VCaP (cell line): Measurements from ENCODE around the gene KLHL18.

Experiments used
- H3K27ac ChIP-seq: fragments of 450-650 bp; 2 replicates; pipeline ENCODE4 v1.5.1; 2017
- CTCF ChIP-seq: fragments of 450-650 bp; conservative IDR thresholded peaks from 2 replicates; pipeline ENCODE4 v1.5.1; 2017; ENCODE audit warnings: mild to moderate bottlenecking, moderate library complexity

Gene KLHL18

GRCh38 chr3:47293822-47294221 lies 11.1 kb downstream of the KLHL18 start:
- no peak for TF ChIP-seq CTCF

GRCh38 chr3:47294392-47294791 lies 11.6 kb downstream of the KLHL18 start:
- no peak for TF ChIP-seq CTCF
- H3K27ac ChIP-seq = no peak overlapping the region

More at GRCh38 chr3:47293822-47294221, 11.1 kb downstream of the KLHL18 start:
- H3K27ac ChIP-seq = no peak overlapping the region

DNA sequence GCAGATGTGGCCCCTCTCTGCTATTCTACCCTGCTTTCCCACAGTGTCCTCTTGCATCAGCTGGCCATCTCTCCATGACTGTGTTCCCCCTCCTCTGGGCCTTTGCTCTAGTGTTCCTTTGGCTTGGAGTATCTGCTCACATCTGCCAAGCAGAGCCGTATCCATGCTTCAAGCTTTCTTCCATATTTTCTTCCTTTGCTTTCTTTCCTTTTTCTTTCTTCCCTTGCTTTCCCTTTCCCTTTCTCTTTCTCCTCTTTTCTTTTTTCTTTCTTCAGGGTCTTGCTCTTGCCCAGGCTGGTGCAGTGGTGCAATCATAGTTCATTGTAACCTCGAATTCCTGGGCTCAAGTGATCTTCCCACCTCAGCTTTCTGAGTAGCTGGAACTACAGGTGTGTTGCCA lies 12.6 kb downstream of the KLHL18 start:
- no peak for TF ChIP-seq CTCF
- H3K27ac ChIP-seq = no peak overlapping the region

DNA sequence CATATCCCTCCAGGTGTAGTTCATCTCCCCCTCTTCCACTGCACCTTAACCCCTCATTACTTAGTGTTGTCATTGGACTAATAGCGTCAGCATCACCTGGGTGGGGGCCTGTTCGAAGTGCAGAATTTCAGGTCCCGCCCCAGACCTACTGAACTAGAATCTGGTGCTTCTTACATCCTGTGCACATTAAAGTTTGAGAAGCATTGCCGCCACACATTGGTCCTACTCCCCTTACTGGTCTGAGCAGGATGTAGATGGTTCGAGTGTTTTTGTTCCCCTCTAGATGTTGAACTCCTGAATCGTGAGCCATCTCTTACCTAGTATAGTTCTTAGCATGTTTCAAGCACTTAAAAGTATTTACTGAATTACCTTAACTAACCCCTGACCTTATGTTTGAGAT lies 13.2 kb downstream of the KLHL18 start:
- TF ChIP-seq CTCF = no peak
- no peak overlapping the region for H3K27ac ChIP-seq

DNA sequence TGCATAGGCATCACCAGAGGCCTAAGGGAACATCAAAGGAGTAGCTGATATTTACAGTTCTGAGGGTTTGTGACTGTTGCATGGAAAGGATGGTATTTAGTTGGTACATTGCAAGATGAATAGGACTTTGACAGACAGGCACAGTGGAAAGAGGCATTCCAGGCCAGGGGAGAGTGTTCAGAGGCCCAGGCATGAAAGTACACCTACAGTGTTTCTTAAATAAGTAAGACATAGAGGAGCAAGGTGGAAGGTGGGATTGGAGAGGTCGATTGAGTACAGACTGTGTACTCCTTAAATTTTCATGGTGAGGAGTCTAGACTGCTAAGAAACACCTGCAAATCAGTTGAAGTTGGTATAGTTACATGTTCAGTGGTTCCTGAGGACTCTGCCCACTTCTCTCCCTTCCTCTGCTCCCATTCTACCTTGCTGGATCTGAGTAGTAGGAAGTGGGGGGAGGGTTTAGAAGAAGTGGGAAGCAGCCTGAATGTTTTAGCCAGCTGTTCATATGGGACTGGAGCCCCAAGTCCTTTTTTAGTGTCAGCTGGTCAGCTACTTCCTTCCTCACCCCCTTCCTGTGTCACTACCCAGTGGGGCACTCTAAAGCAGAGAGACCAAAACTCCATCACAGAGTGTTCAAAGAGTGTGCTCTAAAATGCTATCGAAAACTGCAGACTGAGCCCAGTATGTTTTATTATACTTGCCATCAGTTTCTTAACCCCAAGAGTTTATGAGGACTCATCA lies 14.0 kb downstream of the KLHL18 start:
- no peak for TF ChIP-seq CTCF
- no peak overlapping the region for H3K27ac ChIP-seq

- H3K27ac ChIP-seq = no peak overlapping the region
Measured at GRCh38 chr3:47298439-47298838, 15.7 kb downstream of the KLHL18 start.

More at GRCh38 chr3:47298439-47298838, 15.7 kb downstream of the KLHL18 start:
- TF ChIP-seq CTCF = no peak
